GM15510 (cell line): ENCODE measurements around the gene TMEM62.
A peak's percentile ranks its signal among the peaks of the same experiment; 100 is the strongest.

Experiments used
- POLR2A ChIP-seq: IDR thresholded peaks from 3 replicates; pipeline ENCODE4 v1.6.1; 2011; ENCODE audit warnings: borderline replicate concordance; ENCODE audit not compliant: insufficient read length; ENCODE audit errors: extremely low read depth

TMEM62 gene

GRCh38 chr15:43144512-43144911, 11.1 kb downstream of the TMEM62 start:
- no peak for TF ChIP-seq POLR2A

- no peak for TF ChIP-seq POLR2A
Measured at GRCh38 chr15:43146184-43146583, 12.8 kb downstream of the TMEM62 start.

DNA sequence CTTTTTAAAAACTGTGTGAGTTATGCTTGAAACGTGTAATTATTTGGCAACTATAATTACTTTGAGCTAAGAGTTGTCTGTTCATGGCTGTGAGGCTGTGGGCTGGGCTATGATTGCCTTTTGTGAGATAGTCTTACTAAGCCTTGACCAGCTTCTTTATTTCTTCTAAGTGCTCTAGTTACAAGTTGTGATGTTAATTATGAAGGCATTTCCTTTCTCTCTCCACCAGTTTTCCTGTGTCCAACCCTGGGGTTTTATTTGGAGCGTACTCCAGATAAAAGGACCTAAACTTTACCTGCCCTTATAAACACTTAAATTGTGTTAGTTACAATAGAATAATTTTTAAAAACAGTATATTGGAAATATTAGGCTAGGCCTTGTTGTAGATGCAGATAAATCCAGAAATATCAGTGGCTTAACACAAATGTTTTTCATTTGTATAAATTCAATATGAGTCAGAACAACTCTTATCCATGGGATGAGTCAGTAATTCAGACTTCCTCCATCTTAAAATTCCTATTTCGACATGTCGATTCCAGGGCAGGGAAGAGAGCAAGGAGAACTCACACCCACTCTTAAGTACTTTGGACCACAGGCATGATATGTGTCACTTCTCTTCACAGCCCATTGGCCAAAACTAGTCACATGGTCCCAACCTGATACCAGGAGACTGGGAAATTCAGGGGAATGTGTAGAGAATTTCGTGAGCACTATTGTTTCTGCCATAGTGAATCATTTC, 17.0 kb downstream of the TMEM62 start:
- TF ChIP-seq POLR2A, result no peak

GRCh38 chr15:43151688-43152087, 18.3 kb downstream of the TMEM62 start:
- TF ChIP-seq POLR2A, result no peak

- no peak for TF ChIP-seq POLR2A
Measured at GRCh38 chr15:43153269-43153668, 19.9 kb downstream of the TMEM62 start.

DNA sequence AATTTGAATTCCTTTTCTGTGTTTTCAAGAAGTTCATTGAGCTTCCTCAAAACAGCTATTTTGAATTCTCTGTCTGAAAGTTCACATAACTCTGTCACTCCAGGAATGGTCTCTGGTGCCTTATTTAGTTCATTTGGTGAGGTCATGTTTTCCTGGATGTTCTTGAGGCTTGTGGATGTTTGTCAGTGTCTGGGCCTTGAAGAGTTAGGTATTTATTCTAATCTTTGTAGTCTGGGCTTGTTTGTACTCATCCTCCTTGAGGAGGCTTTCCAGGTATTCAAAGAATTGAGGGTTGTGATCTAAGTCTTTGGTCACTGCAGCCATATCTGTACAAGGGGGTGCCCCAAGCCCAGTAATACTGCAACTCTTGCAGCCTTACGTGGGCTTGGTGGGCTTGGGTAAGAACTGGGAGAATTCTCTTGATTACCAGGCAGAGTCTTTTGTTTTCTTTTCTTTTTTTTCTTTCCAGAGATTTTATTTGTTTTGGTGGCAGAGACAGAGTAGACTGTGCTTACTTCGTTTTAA, 32.5 kb downstream of the TMEM62 start:
- TF ChIP-seq POLR2A, result no peak

GRCh38 chr15:43168192-43169107, 35.1 kb downstream of the TMEM62 start:
- no peak for TF ChIP-seq POLR2A

DNA sequence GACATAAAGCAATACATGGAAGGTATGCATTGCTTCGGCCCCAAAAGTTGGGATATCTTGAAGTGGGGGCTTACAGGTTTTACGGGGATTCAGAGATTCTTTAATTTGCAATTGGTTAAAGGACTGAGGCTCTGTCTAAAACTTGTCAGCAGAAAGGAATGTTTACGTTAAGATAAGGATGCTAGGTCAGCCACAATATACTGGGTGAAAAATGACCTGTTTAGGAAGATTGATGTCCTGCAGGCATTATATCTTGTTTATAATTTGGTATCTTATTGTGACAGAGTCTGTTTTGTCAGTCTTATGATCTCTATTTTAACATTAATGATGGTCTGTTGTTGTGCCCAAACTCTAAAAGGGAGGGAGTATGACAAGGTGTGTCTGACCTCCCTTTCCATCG, 36.5 kb downstream of the TMEM62 start:
- TF ChIP-seq POLR2A, result no peak

- TF ChIP-seq POLR2A, result no peak
Measured at GRCh38 chr15:43183270-43183669, 49.9 kb downstream of the TMEM62 start.

DNA sequence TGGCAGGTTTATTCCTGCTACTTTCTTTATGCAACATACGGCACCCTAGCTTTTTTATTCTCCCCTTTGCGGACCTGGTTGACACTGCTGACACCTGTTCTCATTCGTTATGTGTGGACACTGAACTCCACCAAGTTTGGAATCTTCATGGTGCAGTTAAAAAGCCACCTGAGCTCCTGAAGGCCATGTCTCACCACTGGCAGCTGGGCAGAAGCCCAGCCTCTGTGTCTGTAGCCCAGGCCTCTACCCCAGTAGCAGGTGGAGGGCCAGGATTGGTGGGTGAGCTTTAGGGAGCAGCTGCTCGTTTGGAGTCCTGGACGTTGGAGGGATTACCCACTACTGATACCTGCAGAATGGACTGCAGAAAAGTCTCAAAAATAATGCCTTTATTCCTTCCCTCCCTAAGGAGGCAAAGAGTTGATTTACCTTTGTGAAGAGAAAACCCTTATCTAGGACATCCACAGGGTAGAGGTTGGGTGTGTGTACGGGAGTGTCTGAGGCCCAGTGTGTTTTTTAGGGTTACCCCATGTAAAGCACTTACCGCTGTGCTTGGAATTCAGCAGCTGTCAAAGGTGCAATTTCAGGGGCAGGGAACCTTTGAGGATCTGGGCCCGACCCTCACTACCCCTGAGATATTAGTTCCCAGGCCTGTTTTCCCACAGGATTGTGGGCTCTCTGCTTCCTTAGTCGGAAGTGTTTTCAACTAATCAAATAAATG, 51.2 kb downstream of the TMEM62 start:
- no peak for TF ChIP-seq POLR2A

GRCh38 chr15:43185157-43186002, 52.0 kb downstream of the TMEM62 start, which contains the start of gene CCNDBP1:
Gene CCNDBP1 (plus strand): TSS chr15:43185403. CDS start chr15:43185499, 96 bp downstream.
- peak; percentile 93 for TF ChIP-seq POLR2A

DNA sequence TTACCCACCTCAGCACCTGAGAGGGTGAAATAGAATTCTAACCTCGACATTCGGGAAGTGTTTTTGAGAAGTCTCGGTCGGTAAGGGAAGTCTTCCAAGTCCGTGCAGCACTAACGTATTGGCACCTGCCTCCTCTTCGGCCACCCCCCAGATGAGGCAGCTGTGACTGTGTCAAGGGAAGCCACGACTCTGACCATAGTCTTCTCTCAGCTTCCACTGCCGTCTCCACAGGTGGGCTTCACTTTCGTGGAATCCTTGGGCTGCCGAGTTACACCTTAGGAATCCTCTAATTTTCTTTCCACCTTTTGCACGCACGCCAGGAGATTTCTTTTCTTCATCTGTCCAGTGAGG, 52.6 kb downstream of the TMEM62 start:
- TF ChIP-seq POLR2A, result no peak

- no peak for TF ChIP-seq POLR2A
Measured at GRCh38 chr15:43187544-43188155, 54.3 kb downstream of the TMEM62 start.
